ENCODE data around the gene GAL3ST2.

Gene GAL3ST2

DNA sequence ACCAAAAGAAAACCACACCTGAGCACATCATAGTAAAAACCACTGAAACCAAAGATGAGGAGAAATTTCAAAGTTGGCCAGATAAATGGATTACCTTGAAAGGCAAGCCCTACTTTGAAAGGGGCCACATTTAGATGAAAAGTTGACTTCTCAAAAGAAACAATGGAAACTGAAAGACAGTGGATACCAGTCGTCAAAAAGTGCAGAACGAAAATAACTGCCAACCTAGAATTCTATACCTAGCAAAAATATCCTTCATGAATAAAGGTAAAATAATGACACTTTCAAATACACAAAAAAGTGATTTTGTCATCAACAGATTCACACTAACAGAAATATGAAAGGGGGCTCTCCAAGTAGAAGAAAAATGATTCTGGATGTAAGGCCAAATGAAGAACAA is 50.8 kb downstream of the GAL3ST2 start:
- no peak for TF ChIP-seq GATA2 (IDR thresholded peaks at IDR 0.05; ENCODE audit: low read depth, low read length)
- TF ChIP-seq GATA3 (IDR thresholded peaks at IDR 0.05; ENCODE audit: low read depth, low read length), result no peak

DNA sequence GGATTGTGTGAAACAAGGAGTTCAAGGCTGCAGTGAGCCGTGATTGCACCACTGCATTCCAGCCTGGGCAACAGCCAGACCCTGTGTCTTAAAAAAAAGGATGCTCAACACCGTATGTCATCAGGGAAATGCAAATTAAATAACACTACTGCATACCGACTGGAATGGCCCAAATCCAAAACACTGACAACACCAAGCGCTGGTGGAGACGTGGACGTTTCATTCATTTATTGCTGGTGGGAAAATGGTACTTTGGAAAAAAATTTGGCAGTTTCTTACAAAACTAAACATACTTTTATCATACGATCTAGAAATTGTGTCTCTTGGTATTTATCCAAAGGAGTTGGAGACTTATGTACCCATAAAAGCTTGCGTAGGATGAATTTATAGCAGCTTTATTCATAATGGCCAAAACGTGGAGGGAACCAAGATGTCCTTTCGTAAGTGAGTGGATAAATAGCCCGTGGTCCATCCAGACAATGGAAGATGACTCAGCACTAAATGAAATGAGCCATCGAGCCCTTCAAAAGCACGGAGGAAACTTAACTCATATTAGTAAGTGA is 56.6 kb downstream of the GAL3ST2 start:
- no peak for TF ChIP-seq GATA2 (IDR thresholded peaks at IDR 0.05; ENCODE audit: low read depth, low read length)

DNA sequence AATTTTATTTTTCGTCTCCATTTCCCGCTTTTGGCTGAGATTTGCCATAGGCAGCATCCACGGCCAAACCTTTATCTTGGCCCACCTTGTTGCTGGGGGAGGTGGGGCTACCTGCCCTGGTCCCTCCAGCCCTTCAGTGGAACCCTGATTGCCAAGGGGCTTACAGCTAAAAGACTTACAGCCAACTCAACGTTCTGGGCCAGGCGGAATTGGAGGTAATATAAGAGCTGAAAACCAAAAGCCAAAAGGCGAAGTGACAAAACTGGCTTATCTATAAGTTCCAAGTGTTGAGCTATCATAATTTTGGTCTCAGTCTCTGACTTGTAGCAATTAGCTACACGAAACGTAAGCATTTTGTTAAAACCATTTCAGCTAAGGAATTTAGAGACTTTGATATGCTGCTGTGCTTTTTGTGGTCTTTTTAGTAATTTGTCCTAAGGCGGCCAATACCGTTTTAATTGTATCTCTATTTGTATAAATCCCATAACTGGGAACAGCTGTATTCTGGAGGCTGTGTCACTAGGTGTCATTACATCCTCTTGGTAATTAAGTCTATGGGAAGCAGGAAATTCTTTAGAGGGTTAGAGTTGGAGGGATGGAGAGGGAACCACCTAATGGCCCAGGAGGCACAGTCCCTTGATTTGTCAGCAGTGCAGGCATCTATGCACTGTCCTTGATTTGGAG is 58.0 kb downstream of the GAL3ST2 start:
- no peak for TF ChIP-seq GATA2 (IDR thresholded peaks at IDR 0.05; ENCODE audit: low read depth, low read length)
- no peak for TF ChIP-seq GATA3 (IDR thresholded peaks at IDR 0.05; ENCODE audit: low read depth, low read length)

DNA sequence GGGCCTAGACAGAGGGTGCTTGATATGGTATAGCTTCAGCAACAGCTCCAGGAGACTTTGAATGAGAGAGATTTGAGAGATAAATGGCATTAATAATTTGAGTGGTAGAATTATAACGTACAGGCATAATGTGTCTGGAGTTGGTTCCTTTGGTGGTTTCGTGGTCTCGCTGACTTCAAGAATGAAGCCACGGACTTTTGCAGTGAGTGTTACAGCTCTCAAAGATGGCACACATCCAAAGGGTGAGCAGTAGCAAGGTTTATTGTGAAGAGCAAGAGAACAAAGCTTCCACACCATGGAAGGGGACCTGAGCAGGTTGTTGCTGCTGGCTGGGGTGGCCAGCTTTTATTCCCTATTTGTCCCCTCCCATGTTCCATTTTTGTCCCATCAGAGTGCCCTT is 59.0 kb downstream of the GAL3ST2 start:
- TF ChIP-seq GATA3 (IDR thresholded peaks at IDR 0.05; ENCODE audit: low read depth, low read length) (no peak), GATA2 (IDR thresholded peaks at IDR 0.05; ENCODE audit: low read depth, low read length) (no peak)

DNA sequence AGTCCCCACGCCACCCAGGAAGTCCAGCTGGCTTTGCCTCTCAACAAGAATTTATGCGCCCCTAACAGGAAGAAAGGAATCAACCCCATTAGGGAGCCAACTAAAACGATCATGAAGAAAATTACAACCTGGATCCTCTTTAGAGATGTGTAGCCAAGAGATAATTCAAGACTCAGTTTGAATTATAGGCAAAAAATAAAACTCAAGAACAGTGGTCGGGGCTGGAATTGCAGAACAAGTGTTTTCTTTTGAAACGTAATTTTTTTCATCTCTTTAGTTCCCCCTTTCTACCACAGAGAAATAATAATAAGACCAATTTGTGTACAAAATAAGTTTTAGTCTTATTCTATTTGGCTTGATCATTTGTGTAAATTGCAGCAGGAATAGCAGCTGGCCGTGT is 59.7 kb downstream of the GAL3ST2 start:
- TF ChIP-seq GATA3 (IDR thresholded peaks at IDR 0.05; ENCODE audit: low read depth, low read length) (no peak), GATA2 (IDR thresholded peaks at IDR 0.05; ENCODE audit: low read depth, low read length) (no peak)

DNA sequence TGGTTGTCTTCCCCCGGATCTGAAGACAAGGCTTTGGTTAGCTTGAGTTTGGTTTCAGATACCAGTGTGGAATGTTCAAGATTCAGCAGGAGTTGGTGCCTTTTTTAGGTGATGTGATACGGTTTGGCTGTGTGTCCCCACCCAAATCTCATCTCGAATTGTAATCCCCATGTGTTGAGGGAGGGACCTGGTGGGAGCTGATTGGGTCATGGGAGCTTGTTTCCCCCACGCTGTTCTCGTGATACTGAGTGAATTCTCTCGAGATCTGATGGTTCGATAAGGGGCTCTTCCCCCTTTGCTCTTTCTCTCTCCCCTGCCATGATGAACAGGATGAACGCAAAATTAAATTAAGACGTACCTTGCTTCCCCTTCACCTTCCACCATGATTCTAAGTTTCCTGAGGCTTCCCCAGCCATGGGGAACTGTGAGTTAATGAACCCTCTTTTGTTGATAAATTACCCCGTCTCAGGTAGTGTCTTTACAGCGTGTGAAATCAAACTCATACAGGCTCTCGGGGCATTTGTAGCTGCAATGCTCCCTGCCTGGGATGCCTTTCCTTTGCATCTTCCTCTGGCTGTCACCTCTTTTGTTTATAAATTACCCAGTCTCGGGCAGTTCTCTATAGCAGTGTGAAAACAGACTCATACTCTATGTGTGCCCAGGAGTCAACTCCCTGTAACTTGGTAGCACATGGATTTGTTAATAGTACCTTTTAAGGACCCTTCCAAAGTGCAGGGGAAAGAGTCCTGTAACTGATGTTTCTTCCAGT is 60.8 kb downstream of the GAL3ST2 start:
- no peak for TF ChIP-seq GATA3 (IDR thresholded peaks at IDR 0.05; ENCODE audit: low read depth, low read length)
- no peak for TF ChIP-seq GATA2 (IDR thresholded peaks at IDR 0.05; ENCODE audit: low read depth, low read length)

DNA sequence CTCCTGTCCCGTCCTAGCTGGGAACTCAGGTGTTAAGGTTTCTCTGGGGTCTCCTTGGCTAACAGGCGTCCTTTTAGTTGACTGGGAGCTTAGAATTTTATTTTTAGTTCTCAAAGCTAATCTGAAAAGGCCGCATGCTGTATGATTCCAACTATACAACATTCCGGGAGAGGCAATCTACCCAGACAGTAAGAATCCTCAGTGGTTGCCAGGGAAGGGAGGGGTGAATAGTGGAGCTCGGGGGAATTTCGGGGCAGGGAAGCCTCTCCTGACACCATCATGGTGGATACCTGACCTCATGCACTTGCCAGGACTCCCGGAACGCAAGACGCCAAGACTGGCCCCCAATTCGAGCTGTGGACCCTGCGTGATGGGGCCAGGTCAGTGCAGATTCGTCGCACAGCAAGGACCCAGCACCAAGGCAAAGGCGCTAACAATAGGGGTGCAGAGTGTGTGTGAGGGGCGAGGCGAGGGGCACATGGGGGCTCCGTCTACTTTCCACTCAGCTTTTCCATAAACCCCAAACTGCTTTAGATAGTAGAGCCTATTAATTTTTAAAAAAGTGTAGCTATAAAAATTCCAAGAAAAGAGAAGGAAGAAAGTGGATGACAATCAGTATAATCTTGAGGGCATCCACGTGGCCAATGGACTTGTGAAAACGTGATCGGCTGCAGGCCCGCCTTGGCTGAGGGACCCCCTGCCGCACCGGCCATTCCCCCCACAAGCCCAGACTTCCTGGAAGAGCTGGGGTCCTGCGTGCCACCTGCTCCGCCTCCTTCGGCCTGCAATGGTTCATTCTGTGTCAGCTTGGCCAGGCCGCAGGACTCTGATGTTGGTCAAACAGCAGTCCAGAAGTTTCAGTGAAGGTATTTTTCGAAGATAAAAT is 64.8 kb downstream of the GAL3ST2 start:
- TF ChIP-seq GATA2 (IDR thresholded peaks at IDR 0.05; ENCODE audit: low read depth, low read length) (no peak), GATA3 (IDR thresholded peaks at IDR 0.05; ENCODE audit: low read depth, low read length) (no peak)

DNA sequence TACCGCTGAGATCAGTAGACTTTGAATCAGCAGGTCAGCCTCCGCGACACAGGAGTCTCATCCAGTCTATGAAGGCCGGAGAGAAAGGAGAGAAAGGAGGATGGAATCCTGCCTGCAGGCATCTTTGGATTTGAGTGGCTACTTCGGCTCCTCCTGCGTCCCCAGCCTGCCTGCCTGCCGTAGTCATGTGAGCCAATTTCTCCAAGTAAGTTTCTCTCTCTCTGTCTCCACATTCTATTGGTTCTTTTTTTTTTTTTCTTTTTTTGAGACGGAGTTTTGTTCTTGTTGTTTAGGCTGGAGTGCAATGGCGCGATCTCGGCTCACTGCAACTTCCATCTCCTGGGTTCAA is 65.4 kb downstream of the GAL3ST2 start:
- TF ChIP-seq GATA2 (IDR thresholded peaks at IDR 0.05; ENCODE audit: low read depth, low read length) (no peak), GATA3 (IDR thresholded peaks at IDR 0.05; ENCODE audit: low read depth, low read length) (no peak)

DNA sequence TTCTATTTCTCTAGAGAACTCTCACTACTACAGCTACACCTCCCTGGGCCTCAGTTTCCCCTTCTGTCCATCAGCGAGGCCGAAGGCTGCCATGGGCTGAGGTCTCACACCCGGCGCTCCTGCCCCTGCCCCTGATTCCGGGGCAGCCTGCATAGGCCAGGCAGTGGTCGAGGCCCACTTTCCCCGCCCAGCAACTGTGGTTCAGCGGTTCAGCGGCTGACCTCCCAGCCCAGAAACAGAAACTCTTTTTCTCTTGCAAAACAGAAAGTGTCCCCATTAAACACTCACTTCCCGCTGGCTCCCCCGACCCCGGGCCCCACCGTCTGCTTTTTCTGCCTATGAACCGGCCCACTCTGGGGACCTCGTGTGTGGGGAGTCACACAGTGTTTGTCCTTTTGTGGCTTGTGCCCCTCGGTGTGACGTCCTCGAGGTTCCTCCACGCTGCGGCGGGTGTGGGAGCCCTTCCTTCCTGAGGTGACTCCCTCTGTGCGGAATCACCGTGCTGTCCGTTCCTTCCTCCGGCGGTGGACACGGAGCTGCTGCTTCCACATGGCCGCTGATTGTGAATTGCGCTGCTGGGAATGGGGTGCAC is 66.1 kb downstream of the GAL3ST2 start:
- TF ChIP-seq GATA2 (IDR thresholded peaks at IDR 0.05; ENCODE audit: low read depth, low read length), result no peak
- TF ChIP-seq GATA3 (IDR thresholded peaks at IDR 0.05; ENCODE audit: low read depth, low read length), result no peak

DNA sequence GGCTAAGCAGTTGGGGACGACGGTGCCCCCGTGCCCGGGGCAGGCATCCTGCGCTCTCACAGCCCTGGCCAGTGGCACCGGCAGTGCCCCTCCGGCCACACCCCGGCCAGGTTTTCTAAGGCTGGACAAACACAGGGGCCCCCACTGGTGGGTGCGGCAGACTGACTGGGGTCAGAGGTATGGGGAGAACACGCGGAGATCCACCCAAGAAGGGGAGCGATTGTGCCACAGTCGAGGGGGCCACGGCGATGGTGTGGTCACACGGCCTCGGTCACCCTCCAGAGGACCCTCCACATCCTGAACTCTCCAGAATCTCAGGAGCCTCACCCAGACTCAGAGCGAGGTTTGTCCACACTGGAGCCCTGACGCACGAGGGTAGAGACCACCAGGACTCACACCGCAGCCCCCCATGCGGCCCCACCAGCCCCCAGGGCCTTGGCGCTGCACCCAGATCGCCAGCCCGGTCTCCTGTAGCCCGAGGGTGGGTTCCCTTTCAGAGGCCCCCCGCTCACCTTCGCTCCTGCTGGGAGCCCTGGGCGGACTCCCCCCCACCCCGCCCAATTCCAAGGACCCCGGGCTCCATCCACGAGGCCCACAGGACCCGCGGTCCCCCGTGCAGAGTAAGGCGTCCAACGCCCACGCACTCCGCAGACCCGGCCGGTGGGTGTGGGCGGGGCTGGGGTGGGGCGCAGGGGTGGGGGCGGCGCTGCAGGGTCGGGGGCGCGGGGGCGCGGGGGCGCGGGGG is 66.9 kb downstream of the GAL3ST2 start:
- no peak for TF ChIP-seq GATA3 (IDR thresholded peaks at IDR 0.05; ENCODE audit: low read depth, low read length)
- no peak for TF ChIP-seq GATA2 (IDR thresholded peaks at IDR 0.05; ENCODE audit: low read depth, low read length)

DNA sequence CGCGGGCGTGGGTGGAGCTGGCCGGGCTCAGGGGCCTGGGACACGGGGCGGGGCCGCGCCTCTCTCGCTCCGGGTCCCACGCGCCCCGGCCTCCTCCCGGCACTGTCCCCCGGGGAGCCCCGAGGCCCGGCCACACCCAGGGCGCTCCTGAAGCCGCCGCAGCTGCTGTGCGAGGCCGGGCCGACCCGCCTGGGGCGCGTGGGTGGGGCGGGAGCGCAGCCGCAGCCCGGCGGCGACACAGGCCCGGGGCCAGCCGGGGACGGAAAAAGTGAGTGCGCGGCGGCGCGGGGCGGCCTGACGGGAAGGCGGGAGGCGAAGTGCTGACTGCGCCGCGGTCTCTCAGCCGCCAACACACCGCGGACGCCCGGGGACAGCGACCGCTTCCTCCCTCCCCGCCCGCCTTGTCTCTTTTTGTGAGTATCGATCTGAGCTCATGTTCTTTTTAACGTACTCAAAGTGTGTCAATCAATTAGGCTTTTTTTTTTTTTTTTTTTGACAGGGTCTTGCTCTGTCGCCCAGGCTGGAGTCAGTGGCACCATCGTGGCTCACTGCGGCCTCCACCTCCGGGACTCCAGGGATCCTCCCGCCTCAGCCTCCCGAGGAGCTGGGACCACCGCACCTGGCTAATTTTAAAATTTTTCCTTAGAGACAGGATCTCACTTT is 67.6 kb downstream of the GAL3ST2 start:
- no peak for TF ChIP-seq GATA3 (IDR thresholded peaks at IDR 0.05; ENCODE audit: low read depth, low read length)
- no peak for TF ChIP-seq GATA2 (IDR thresholded peaks at IDR 0.05; ENCODE audit: low read depth, low read length)

DNA sequence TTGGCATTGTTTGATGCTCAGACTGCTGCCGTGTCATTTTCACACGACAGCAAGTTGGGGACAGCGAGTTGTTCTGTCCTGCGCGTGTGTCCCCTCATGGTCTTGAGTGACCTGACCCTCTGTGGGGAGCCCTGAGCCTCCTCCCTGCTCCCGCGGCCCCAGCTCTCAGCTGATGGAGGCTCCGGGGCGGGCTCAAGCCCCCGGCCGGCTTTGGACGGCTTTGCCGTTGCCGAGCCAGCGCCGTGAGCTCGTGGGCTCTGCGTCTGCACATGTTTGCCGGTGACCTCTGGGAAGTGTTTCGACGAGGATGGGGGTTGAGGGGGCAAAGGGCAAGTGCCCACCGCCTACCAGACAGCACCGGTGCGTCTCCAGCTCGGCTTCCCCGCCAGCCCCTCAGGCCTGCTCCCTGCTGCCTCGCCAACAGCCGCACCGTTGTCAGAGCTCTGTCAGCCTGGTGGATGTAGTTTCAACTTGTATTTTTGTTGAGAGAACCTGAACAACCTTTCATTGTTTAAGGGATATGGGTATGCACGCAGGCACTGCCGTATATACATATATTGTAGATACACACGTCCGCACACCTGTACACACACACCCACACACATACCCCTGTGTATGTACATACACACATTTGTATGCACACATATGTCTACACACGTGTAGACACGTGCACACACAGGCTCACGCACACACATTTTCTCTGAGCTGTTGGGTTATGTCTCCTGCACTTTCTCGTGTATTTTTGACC is 68.4 kb downstream of the GAL3ST2 start:
- no peak for TF ChIP-seq GATA2 (IDR thresholded peaks at IDR 0.05; ENCODE audit: low read depth, low read length)
- TF ChIP-seq GATA3 (IDR thresholded peaks at IDR 0.05; ENCODE audit: low read depth, low read length), result no peak

Data from SH-SY5Y (cell line).